Mucosa of descending colon (tissue), 3 donors: ENCODE measurements around the gene MLPH. TPM values are rescaled to one million over a fixed set of nuclear protein-coding genes. Genes with fewer than 3 reads are reported as not detected.

Experiments
- ATAC-seq: fragments of 200-7000 bp; cut with Tn5 transposase; one replicate; pipeline ENCODE4 v1.9.1; 2020; ENCODE audit warnings: mild to moderate bottlenecking, moderate library complexity
- DNase-seq, 3 donors: peaks; one replicate each; pipeline ENCODE4 v3.0.0-alpha.2; 2020
- H3K36me3 ChIP-seq: fragments of 200-600 bp; one replicate; pipeline ENCODE4 v1.8.0; 2021; ENCODE audit warnings: low read depth, mild to moderate bottlenecking
- H3K4me1 ChIP-seq: fragments of 200-600 bp; one replicate; pipeline ENCODE4 v1.8.0; 2021; ENCODE audit warnings: low read depth, mild to moderate bottlenecking
- H3K4me3 ChIP-seq: fragments of 200-600 bp; one replicate; pipeline ENCODE4 v1.8.0; 2021; ENCODE audit warnings: mild to moderate bottlenecking
- H3K9me3 ChIP-seq: fragments of 200-600 bp; one replicate; pipeline ENCODE4 v1.8.0; 2021; ENCODE audit warnings: mild to moderate bottlenecking
- intact Hi-C, 2 donors: fragments of 100-400 bp; cut with DNase I in 1 of 2; cut with micrococcal nuclease in 1 of 2; formaldehyde crosslinking; loops; one replicate each; pipeline versions ENCODE4 v1.11.0 to v1.11.1; 2022; cut with DNase I, micrococcal nuclease
- total RNA-seq, 3 donors: library from RNA; stranded (reverse); fragmentation: NEBNext Ultra II Directional in 2 of 3; extraction: Animal tissue kit (Norgen Biotek cat#: 25700) in 2 of 3; gene quantifications; one replicate each; pipeline versions ENCODE4 v1.2.1 to v1.2.4, GENCODE V29; 2021 to 2023
- TF ChIP-seq, protein P1 (sequence below): fragments of 200-600 bp; IDR thresholded peaks from one replicate; pipeline ENCODE4 v1.8.0; 2022; ENCODE audit warnings: antibody characterized with exemption, mild to moderate bottlenecking
- donor health status: DM: no; HTN: no; CAD: no; lungs with moderate emphysema.
- donor health status: DM: no; HTN: no; CAD: no.
- donor health status: DM: no; HTN: yes; CAD: no.

Gene MLPH
- total RNA-seq, 3 donors from 2014 or later, result 46.8 to 133 (median 121) TPM

- TF ChIP-seq, protein P1, sequence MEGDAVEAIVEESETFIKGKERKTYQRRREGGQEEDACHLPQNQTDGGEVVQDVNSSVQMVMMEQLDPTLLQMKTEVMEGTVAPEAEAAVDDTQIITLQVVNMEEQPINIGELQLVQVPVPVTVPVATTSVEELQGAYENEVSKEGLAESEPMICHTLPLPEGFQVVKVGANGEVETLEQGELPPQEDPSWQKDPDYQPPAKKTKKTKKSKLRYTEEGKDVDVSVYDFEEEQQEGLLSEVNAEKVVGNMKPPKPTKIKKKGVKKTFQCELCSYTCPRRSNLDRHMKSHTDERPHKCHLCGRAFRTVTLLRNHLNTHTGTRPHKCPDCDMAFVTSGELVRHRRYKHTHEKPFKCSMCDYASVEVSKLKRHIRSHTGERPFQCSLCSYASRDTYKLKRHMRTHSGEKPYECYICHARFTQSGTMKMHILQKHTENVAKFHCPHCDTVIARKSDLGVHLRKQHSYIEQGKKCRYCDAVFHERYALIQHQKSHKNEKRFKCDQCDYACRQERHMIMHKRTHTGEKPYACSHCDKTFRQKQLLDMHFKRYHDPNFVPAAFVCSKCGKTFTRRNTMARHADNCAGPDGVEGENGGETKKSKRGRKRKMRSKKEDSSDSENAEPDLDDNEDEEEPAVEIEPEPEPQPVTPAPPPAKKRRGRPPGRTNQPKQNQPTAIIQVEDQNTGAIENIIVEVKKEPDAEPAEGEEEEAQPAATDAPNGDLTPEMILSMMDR, result no peak
- no peak for ATAC-seq
- DNase-seq, result peak in 1 of 3 donors; percentile 20
- H3K9me3 ChIP-seq, result no peaks in the 10 kb centered on the region
- no peaks in the 10 kb centered on the region for H3K36me3 ChIP-seq
- intact Hi-C loops, result no loop called here
- peaks cover 10% of the 10 kb centered on the region for H3K4me1 ChIP-seq
- H3K4me3 ChIP-seq, result no peak overlapping the region
These were observed 83.8 kb downstream of the MLPH start for GRCh38 chr2:237570776-237571335.

DNA sequence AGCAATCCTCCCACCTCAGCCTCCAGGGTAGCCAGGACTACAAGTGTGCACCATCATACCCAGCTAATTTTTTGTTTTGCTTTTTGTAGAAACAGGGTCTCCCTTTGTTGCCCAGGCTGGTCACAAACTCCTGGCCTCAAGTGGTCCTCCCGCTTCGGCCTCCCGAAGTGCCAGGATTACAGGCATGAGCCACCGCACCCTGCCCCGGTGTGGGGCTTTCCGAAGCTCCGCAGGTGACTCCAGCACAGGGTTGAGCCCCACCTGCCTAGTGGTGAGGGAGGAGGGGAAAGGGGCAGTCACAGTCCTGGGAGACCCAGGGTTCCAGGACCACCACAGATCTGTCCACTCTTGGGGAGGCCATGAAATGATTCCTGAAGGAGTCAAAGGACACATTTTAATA lies 84.5 kb downstream of the MLPH start:
- peaks cover 10% of the 10 kb centered on the region for H3K4me1 ChIP-seq
- ATAC-seq (no peak), DNase-seq (peak in 1 of 3 donors; percentile 23)
- no peak overlapping the region for H3K4me3 ChIP-seq
- H3K9me3 ChIP-seq, result no peaks in the 10 kb centered on the region
- H3K36me3 ChIP-seq, result no peaks in the 10 kb centered on the region
- TF ChIP-seq, protein P1, result no peak
- intact Hi-C loops, result no loop called here

GRCh38 chr2:237572021-237572741 lies 85.1 kb downstream of the MLPH start:
- Histone ChIP-seq H3K4me1 (peaks cover 10% of the 10 kb centered on the region), H3K36me3 (no peaks in the 10 kb centered on the region), H3K9me3 (no peaks in the 10 kb centered on the region), H3K4me3 (no peak overlapping the region)
- TF ChIP-seq, protein P1, result peak; percentile 92
- intact Hi-C loops, result loop anchor here in 1 of 2 donors (2.0 kb wide), 1 partner anchor 59 kb away; no protein-coding TSS in a partner anchor
- peak; percentile 87 to 92 (median 90) for DNase-seq
- peak; percentile 97 for ATAC-seq

GRCh38 chr2:237572742-237573101 lies 85.7 kb downstream of the MLPH start:
- ATAC-seq, result no peak

DNA sequence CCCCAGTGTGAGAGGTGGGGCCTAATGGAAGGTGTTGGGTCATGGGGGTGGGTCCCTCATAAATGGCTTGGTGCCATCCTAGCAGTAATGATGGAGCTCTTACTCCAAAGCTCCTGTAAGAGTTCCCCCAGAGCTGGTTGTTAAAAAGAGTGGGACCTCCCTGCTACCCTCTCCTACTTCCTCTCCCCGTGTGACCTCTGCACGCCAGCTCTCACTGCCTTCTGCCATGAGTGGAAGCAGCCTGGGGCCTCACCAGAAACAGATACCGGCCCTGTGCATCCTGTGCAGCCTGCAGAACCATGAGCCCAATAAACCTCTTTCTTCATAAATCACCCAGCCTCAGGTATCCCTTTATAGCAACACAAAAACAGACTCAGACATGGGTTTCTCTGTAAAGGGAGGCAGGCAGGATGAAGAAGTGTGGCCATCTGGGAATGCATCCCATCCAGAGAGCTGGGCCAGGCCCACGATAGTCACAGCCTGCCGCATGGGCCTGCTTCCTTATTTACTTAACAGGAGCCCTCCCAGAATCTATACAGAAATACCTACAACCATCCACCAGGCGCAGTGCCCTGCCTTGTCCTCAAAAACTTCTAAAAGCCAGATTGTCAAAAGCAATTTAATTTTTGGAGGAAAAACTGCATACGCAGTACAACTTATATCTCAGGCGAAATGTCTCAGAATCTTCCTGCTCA lies 86.8 kb downstream of the MLPH start:
- no peak overlapping the region for H3K4me3 ChIP-seq
- peak in 1 of 3 donors; percentile 4 for DNase-seq
- TF ChIP-seq, protein P1, result no peak
- no peaks in the 10 kb centered on the region for H3K36me3 ChIP-seq
- H3K4me1 ChIP-seq, result peaks cover 10% of the 10 kb centered on the region
- no peaks in the 10 kb centered on the region for H3K9me3 ChIP-seq
- no peak for ATAC-seq
- intact Hi-C loops, result loop anchor here in 1 of 2 donors (2.0 kb wide), 1 partner anchor 61 kb away; no protein-coding TSS in a partner anchor

More at GRCh38 chr2:237572742-237573101, 85.7 kb downstream of the MLPH start:
- Histone ChIP-seq H3K4me3 (no peak overlapping the region), H3K4me1 (peaks cover 10% of the 10 kb centered on the region), H3K36me3 (no peaks in the 10 kb centered on the region), H3K9me3 (no peaks in the 10 kb centered on the region)
- peak in 1 of 3 donors; percentile 26 for DNase-seq
- intact Hi-C loops, result loop anchor here in 1 of 2 donors (2.0 kb wide), 1 partner anchor 60 kb away; no protein-coding TSS in a partner anchor
- TF ChIP-seq, protein P1, result no peak
